ENCODE measurements around the gene APBA2.

- TF ChIP-seq CTCF (IDR thresholded peaks at IDR 0.05; ENCODE audit: low read length), result no peak
- no peak for TF ChIP-seq EZH2 (IDR thresholded peaks at IDR 0.05; ENCODE audit: borderline replicate concordance, low read length)
Measured at GRCh38 chr15:29070471-29071231, 184.9 kb downstream of the APBA2 start.

Measured in OCI-LY1 (cell line).